T-helper 22 cell (primary cell): ENCODE measurements around the gene GID4.

ENCODE experiments used
- DNase-seq: peaks from one replicate; pipeline ENCODE4 v3.0.0-alpha.2; 2020; ENCODE audit warnings: low read depth

Gene GID4

GRCh38 chr17:18016426-18016825 lies 22.8 kb upstream of the GID4 start:
- DNase-seq, result no peak

GRCh38 chr17:18017958-18018357 lies 21.2 kb upstream of the GID4 start:
- no peak for DNase-seq

- no peak for DNase-seq
These were observed 20.7 kb upstream of the GID4 start for GRCh38 chr17:18018411-18018921.

GRCh38 chr17:18019838-18020154 lies 19.4 kb upstream of the GID4 start:
- no peak for DNase-seq

- no peak for DNase-seq
These were observed 18.2 kb upstream of the GID4 start for GRCh38 chr17:18020971-18021370.

- no peak for DNase-seq
These were observed 17.8 kb upstream of the GID4 start for GRCh38 chr17:18021372-18021771.

- no peak for DNase-seq
These were observed 13.8 kb upstream of the GID4 start for GRCh38 chr17:18025241-18025944.

- no peak for DNase-seq
These were observed 13.0 kb upstream of the GID4 start for GRCh38 chr17:18025945-18026776.

- DNase-seq, result no peak
These were observed 11.9 kb upstream of the GID4 start for GRCh38 chr17:18027280-18027679.

GRCh38 chr17:18028114-18028951 lies 10.9 kb upstream of the GID4 start:
- no peak for DNase-seq

GRCh38 chr17:18028952-18029540 lies 10.2 kb upstream of the GID4 start:
- DNase-seq, result no peak

GRCh38 chr17:18031955-18032354 lies 7.3 kb upstream of the GID4 start:
- DNase-seq, result no peak

GRCh38 chr17:18033442-18034099 lies 5.6 kb upstream of the GID4 start:
- DNase-seq, result peak; percentile 30

- no peak for DNase-seq
These were observed 3.5 kb upstream of the GID4 start for GRCh38 chr17:18035704-18036103.

- no peak for DNase-seq
These were observed 1.7 kb upstream of the GID4 start for GRCh38 chr17:18037486-18037885.

- no peak for DNase-seq
These were observed 908 bp upstream of the GID4 start for GRCh38 chr17:18038149-18038850.

GRCh38 chr17:18039535-18040260 lies 490 bp downstream of the GID4 start:
- DNase-seq, result no peak

GRCh38 chr17:18040261-18040858 lies 1.2 kb downstream of the GID4 start:
- no peak for DNase-seq

GRCh38 chr17:18041776-18042175 lies 2.6 kb downstream of the GID4 start:
- DNase-seq, result no peak

GRCh38 chr17:18042983-18043382 lies 3.8 kb downstream of the GID4 start:
- DNase-seq, result no peak
